ENCODE data around the gene FAM120B.
A peak's percentile ranks its signal among the peaks of the same experiment; 100 is the strongest.

Gene FAM120B

GRCh38 chr6:170279426-170279825, 27.1 kb upstream of the FAM120B start:
- no peak for ATAC-seq
- TF ChIP-seq ZFP30 (CRISPR knock-in tag; IDR thresholded peaks at IDR 0.05) (no peak), ISL1 (CRISPR knock-in tag; IDR thresholded peaks at IDR 0.05) (no peak)

- peak; percentile 87 for ATAC-seq
- TF ChIP-seq TSHZ2 (CRISPR knock-in tag; IDR thresholded peaks at IDR 0.05) (no peak), PPARA (CRISPR knock-in tag; IDR thresholded peaks at IDR 0.05; ENCODE audit: borderline replicate concordance) (no peak), ARNTL (CRISPR knock-in tag; IDR thresholded peaks at IDR 0.05; ENCODE audit: borderline replicate concordance, low read depth) (no peak), RARB (CRISPR knock-in tag; IDR thresholded peaks at IDR 0.05) (no peak), ZC3H10 (CRISPR knock-in tag; IDR thresholded peaks at IDR 0.05) (no peak), GLIS3 (CRISPR knock-in tag; IDR thresholded peaks at IDR 0.05) (no peak), POU6F1 (CRISPR knock-in tag; IDR thresholded peaks at IDR 0.05; ENCODE audit: borderline replicate concordance, low read depth) (no peak), ZNF8 (CRISPR knock-in tag; IDR thresholded peaks at IDR 0.05) (no peak), OSR1 (CRISPR knock-in tag; IDR thresholded peaks at IDR 0.05) (no peak), SNAI2 (CRISPR knock-in tag; IDR thresholded peaks at IDR 0.05) (no peak), ZNF70 (CRISPR knock-in tag; IDR thresholded peaks at IDR 0.05) (no peak), TOX (CRISPR knock-in tag; IDR thresholded peaks at IDR 0.05; ENCODE audit: borderline replicate concordance) (no peak), ESRRG (CRISPR knock-in tag; IDR thresholded peaks at IDR 0.05) (no peak), BACH2 (CRISPR knock-in tag; IDR thresholded peaks at IDR 0.05; ENCODE audit: borderline replicate concordance) (no peak)
Measured at GRCh38 chr6:170279977-170280688, 26.4 kb upstream of the FAM120B start.

- TF ChIP-seq ZFP30 (CRISPR knock-in tag; IDR thresholded peaks at IDR 0.05), result no peak
- no peak for TF ChIP-seq GLIS3 (CRISPR knock-in tag; IDR thresholded peaks at IDR 0.05)
- no peak for TF ChIP-seq PPARA (CRISPR knock-in tag; IDR thresholded peaks at IDR 0.05; ENCODE audit: borderline replicate concordance)
- no peak for TF ChIP-seq OSR1 (CRISPR knock-in tag; IDR thresholded peaks at IDR 0.05)
- no peak for TF ChIP-seq CSDC2 (CRISPR knock-in tag; IDR thresholded peaks at IDR 0.05)
- TF ChIP-seq ZC3H10 (CRISPR knock-in tag; IDR thresholded peaks at IDR 0.05), result no peak
- TF ChIP-seq CSRNP3 (CRISPR knock-in tag; IDR thresholded peaks at IDR 0.05), result no peak
- no peak for TF ChIP-seq ESRRG (CRISPR knock-in tag; IDR thresholded peaks at IDR 0.05)
- TF ChIP-seq TOX (CRISPR knock-in tag; IDR thresholded peaks at IDR 0.05; ENCODE audit: borderline replicate concordance), result no peak
- TF ChIP-seq ARNTL (CRISPR knock-in tag; IDR thresholded peaks at IDR 0.05; ENCODE audit: borderline replicate concordance, low read depth), result no peak
- ATAC-seq, result peak; percentile 58; the same call in 2 of the 3 replicates
Measured at GRCh38 chr6:170280689-170281045, 25.9 kb upstream of the FAM120B start.

- ATAC-seq, result no peak
- no peak for TF ChIP-seq CSDC2 (CRISPR knock-in tag; IDR thresholded peaks at IDR 0.05)
- TF ChIP-seq TSHZ2 (CRISPR knock-in tag; IDR thresholded peaks at IDR 0.05), result no peak
- no peak for TF ChIP-seq PATZ1 (CRISPR knock-in tag; IDR thresholded peaks at IDR 0.05; ENCODE audit: borderline replicate concordance)
- TF ChIP-seq TOX (CRISPR knock-in tag; IDR thresholded peaks at IDR 0.05; ENCODE audit: borderline replicate concordance), result no peak
Measured at GRCh38 chr6:170281331-170282292, 24.9 kb upstream of the FAM120B start.
